Amniotic epithelial cell (primary cell): ENCODE results near the gene RTN4R.

ENCODE experiments used
- DNase-seq: peaks from one replicate; pipeline ENCODE4 v3.0.0-alpha.2; 2010; ENCODE audit warnings: low read depth

RTN4R gene

DNA sequence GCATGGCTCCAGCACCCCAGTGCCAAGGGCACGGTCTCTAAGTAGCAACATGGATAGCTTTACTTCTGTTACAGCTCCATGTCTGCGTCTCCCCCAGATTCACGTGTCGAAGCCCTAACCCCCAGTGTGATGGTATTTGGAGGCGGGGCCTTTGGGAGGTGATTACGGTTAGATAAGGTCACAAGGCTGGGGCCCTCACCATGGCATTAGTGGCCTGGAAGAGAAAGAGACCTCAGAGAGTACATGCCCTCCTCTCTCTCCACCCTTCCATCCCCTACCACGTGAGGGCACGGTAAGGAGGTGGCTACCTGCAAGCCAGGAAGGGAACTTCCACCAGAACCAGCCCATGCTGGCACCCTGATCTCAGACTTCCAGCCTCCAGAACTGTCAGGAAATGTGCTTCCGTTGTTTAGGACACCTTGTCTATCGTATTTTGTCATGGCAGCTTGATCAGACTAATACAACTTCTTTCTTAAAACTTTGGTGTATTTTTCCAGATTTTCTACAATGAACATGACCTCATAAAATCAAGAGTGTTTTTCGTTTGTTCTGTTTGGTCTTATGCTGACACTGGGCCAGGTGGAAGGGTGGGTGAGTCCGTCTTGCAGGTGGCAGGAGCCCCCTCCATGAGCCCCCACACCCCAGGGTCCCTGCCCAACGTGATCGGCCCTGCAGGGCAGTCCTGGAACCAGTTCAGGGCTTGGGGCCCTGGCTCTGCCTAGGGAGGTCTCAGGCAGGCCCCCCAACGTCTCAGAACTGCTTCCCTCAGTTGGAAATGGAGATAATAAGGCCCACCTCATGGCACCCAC is 10.7 kb downstream of the RTN4R start:
- DNase-seq = no peak

DNA sequence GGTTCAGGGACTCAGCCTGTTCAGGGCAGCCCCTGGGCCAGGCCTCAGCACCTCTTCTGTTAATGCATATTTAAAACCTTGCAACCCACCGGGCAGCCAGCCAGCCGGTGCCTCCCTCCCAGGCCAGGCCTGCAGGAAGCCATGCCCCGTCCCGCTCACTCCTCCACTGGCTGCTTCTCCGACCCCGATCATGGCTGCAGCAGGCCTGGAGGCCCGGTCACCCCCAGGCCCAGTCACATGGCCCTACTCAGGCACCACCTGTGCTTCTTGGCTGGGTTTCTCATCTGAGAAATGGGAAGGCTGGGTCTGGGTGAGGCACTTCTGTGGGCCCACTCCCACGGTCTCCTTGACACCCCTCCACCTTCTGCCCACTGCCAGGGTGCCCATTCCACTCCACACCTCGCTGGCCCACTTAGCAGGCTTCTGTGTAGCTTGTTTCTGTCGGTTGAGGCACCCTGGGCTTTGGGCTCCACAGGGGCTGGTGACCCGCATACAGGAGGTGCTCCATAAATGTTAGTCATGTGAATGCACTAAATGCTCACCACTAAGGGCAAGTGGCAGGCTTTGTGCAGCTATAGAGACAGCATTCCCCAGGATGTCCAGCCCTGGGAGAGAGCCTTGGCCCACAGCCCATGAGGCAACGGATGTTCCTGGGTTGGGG is 11.4 kb downstream of the RTN4R start:
- no peak for DNase-seq

DNA sequence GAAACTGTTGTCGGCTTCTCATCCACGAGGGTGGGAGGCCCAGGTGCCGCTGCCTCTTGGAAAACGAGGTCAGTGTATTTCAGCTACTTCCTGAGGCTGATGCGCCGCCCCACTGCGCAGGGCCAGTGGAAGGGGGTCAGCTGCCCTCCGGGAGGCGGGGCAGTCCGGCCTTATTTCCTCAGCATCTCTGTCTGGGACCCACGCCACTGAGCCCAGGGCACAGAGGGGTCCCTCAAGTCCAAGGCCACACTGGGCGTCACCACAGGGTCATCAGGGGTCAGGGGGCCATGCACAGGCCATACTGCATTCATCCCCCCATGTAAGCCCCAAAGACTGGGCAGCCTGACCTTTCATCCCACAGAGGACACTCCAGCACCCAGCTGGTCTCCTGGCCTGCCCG is 12.1 kb downstream of the RTN4R start:
- no peak for DNase-seq

DNA sequence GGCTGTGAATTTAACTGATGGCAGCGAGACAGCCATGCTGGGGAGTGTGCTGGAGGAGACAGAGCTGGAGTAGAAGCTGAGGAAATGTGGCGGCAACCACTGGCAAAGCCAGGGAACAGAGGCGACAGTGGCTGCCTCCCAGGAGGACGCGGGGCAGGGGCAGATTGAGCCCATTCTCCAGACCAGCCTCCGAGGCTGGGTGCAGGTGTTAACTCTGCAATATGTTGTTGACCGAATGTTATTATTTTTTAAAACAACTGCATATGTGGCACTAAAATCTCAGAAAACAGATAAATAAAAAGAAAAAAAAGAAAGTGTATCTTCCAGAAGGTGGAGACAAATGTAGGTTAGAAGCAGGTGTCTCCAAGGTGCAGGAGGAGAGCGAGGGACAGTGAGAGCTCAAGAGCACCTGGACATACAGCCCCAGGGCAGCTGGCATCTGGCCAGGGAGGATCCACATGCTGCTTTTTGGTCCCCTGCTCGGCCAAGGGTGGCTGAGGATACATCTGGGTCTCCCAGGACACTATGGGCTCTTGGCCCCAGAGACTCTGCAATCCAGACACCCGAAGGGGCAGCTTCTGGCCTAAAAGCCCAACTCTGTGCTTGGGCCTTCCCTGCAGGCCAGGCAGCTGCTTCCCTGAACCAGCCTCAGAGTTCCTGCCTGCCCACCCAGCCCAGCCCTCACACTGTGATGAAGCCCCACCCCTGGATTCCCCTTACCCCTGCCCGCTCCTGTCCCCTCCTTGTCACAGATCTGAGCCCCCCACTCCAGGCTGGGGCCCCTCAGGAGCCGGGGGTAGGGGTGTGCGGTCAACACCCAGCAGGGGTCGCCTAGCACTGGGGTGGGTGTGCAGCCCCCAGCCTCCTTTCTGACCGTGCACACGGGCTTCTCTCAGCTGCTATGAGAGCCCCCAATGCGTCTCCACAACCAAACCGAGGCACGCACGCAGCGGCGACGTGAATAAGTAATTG is 12.9 kb downstream of the RTN4R start:
- no peak for DNase-seq

DNA sequence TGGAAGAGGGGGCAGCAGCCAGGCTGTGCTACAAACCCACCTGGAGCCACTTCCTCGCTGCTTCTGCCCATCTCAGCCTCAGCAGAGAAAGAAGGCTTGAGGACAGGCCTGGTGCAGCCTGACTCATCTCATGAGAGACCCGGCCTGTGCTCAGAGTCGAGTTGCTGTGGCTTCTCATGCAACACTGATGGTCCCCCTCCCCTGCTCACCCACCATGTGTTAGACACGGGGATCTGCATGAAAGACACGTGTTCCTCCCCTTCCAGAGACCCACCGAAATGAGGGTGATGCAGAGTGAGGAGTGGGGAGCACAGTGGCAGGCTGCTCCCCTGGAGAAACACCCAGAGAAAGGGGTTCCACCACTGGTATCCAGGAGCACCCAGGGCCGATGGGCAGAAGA is 15.0 kb downstream of the RTN4R start:
- no peak for DNase-seq

DNA sequence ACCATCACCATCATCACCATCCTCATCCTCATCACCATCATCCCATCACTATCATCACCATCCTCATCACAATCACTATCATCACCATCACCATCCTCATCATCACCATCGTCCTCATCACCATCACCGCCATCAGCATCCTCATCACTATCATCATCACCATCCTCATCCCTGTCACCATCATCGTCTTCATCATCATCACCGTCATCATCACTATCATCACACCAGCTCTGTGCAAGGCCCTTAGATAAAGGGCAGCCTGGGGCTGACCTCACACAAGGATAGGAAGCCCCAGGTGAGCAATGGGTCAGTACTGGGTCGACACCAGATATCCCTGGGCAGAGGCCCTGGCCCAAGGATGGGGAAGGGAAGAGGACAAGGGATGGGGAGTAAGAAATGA is 16.1 kb downstream of the RTN4R start:
- DNase-seq = no peak

DNA sequence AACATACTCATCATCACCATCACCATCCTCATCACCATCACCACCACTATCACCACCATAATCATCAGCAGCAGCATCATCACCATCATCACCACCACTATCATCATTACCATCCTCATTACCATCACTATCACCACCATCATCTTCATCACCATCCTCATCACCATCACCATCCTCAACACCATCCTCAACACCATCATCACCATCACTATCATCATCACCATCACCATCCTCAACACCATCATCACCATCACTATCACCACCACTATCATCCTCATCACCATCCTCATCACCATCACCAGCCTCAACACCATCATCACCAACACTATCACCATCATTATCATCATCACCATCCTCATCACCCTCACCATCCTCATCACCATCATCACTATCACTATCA is 16.6 kb downstream of the RTN4R start:
- DNase-seq = no peak

DNA sequence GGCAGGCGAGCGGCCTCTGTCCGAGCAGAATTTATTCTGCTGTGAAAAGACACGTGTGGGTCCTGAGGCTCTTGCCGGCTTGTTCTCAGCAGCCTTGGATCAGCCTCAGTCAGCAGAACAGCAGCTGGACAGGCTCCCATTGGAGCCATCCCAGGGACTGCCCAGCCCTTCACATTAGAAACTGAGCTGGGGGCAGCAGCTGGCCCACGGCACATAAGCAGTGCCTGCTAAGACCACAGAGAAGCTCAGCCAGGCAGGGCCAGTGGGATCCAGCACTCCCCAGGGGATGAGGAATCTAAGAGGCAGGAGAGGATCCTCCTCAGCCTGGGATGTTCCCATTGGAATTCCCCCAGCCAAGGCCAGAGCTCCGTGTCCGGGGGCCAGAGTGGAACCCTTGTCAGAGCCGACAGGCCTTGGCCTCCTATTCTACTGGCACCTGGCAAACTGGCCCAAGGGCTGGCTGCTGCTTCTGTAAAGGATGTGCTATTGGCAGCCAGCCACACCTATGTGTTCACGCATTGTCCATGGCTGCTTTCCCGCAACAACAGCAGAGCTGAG is 18.2 kb downstream of the RTN4R start:
- peak; percentile 8 for DNase-seq

DNA sequence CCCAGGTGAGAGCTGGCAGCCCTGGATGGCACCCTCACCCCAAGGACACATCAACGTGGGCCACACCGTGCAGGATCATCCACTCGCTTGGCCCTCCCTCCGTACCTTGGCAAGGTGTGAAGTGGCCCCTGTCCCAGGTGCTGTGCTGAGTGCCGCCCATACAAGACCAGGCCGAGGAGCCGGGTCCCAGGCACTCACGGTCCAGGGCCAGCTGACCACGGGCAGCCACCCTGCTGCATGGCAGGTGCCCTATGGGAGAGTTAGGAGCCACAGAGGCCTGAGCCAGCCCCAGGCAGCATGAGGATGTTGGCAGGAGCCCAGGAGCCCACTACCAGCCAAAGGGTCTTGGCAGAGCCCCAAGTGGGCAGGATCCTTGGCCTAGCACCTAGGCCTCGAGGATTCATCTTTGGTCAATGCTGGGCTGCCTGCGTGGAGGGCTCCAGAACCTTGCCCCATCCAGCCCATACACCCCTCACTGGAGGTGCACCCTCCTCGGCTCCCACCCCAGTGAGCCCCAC is 19.6 kb downstream of the RTN4R start:
- DNase-seq = no peak

DNA sequence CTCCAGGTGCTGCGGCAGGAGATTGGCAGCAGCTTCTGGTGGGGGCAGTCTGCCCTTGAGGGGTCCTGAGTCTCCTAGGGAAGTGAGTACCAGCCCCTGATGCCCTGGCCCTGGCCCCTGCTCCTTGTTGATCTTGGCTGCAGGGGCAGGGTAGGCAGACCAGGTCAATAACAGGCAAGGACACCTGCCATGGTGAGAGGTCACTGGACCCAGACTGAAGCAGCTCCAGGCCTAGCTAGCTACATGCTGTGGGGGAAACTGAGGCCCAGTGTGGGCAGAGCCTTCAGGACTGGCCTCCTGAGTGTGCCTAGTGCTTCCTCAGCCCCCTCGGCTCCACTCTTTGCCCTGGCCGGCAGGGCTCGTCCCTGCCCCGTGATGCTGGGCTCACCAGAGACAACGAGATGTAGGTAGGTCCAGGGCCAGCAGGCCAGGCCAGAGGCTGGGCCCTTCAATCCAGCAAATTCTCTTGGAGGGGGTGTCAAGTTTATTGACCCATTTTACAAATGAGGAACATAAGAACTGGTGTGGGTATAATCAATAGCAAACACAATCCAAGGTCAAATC is 20.4 kb downstream of the RTN4R start:
- DNase-seq = no peak

DNA sequence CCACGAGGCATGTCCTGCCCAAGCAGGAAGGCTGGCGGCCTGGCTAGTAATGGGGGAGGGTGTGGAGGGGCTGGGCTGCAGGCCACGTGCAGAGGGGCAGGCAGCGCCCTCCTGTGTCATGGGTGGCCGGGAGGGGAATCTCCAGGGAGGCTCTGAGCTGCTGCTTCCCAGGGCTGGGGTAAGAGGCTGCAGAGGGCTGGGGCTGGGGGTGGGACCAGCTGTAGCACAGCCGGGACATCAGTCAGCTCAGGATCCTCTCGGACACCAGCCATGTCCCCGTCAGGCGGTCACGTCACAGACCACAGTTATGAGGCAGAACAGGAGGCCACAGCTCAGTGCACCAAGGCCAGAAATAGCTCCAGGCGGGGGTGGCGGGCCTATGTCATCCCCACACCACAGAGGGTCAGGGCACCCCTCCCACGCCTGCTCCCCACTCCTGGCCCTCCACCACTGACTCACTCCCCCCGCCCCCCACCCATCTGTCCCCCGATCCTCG is 21.1 kb downstream of the RTN4R start:
- peak; percentile 6 for DNase-seq

DNA sequence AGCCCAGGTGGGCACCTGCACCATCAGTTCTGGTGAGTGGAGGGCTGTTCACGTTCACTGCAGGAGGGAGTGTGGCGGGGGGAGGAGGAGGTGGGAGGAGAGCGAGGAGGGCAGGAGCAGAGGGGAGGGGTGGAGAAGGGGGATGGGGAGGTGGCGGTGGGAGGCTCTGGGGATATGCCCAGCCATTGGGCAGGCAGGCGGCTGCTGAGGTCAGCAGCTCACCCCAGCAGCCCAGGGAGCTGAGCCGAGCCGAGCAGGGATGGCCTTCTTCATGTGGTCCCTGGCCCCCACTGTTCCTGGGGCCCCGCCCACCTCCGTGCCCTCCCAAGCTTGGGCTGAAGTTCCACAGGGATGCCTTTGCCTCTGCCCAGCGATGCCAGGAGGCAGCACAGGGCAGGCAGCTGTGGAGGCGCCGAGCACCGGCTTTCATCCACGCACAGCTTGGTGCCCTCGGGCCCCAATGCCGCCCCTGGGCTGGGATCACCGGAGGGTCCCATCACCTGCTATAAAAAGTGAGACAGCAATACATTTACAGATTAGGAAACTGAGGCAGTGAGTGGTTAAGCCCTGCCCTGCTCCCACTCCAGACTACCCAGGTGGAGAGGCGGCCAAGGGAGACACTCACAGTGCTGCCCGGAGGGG is 21.6 kb downstream of the RTN4R start:
- DNase-seq = no peak

DNA sequence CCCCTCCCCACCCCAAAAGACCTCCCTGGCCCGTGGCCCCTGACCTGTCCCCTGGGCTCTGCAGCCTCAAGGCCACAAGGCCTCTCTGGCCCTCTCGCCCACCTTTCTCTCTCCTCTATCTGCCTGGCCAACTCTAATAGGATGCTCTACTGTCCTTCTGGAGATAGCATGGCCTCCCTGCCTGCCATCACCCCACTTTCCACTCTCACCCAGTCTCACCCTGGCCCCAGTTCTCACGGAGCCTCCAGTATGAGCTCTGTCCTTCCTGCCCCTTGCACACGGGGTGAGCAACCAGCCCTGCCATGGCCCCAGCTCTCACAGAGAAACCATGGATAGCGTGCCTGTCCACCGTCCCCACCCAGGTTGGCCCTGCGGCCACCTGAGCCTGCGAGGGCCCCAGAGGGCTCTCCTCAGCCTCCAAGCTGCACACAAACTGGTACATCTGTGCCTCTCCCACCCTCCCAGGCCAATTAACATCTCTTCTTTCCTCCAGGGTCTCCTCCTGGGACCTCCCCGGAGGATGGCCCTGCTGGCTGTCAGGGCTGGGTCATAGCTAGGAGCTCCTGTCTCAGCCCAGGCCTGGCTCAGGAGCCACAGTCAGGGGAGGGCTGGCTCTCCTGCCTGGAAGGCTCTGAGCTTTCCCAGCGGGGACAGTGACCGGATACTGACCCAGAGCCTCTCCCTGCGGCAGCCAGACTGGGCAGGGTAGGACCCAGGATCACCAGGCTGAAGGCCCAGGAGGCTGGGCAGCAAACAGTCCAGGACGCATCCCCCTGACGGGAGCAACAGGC is 22.3 kb downstream of the RTN4R start:
- DNase-seq = no peak

DNA sequence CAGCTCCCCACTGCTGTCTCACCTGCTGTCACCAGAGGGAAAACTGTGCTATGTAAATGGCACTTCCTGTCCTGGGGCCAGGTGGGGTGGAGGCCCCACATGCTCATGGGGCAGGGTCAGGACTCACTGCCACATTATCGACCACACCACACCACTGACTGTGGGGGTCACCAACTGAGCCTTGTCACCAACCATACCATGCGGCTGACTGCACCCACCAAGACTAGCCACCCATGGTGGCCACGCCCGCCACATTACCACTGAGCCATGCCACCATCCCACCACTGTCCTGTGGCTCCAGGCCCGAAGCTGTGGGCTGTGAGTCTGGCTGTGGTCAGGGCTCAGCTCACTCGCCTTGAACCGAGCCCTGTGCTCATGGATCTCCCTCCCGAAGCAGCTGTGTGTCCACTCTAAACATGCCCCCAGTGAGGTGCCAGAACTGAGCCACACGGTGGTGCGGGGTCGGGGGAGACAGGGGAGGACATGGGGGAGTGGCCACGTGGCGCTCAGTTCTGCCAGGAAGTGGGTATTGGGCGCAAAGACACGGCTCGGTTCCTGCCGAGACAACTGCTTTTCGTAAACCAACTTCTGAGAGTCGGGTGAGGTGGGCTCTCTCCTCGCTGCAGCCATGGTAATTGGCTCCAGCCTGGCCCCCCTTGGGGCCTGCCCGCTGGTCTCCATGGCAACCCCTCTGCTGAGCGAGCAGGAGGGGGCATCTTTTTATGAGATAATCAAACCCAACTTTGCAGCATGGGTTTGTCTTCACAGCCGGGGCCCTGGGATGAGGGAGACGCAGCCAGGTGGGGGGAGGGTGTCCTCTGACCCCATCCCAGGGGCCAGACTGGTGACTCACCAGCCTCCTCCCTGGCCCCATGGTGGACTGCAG is 23.2 kb downstream of the RTN4R start:
- no peak for DNase-seq

DNA sequence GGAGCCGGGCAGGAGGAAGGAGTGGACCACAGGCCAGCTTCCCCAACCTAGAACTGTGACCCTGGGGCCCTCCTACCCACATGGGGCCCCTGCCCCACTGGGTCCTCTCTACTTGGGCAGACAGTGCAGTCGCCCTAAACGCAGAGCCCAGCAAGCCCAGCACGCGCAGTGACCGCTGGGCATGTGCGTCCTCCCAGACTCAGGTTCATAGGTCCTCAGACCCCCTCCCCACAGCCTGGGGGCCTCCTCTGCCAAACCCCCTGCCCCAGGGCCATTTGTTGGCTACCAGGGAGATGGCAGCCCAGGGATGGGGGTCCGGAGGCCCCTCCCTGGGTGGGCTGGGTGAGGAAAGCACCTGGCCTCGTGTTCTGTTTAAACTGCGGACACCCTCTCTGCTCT is 23.9 kb downstream of the RTN4R start:
- DNase-seq = no peak

DNA sequence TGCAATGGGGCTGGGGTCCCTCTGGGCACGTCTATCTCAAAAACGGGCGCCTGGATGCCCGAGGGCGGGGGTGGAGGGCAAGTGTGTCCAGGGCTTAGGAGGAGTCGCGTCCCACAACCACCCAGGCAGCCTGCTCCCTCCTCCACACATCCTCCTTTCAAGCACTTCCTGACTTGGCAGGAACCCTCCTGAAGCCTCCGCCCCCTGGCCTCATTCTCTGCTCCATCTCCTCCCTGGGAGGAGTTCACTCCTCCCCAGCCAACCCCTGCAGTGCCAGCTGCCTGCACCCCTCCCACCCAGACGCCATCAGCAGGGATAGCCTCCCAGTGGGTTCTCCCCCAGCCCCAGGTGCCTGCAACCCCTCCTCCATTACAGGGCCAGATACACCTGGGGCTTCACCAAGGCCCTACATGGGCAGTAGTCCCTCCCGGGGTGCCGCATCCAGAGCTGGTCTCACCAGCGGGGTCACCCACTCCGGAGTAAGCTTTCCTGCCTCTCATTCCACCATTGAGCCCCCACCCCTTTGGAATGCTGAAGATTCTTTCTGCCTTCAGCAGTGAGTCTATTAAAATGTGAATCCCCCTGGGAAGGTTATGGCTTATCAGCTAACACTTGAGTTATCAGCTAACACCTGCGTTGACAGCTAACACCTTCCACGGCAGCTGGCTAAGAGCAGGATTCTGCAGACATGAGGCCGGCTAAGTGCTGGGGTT is 24.4 kb downstream of the RTN4R start:
- DNase-seq = peak; percentile 84

DNA sequence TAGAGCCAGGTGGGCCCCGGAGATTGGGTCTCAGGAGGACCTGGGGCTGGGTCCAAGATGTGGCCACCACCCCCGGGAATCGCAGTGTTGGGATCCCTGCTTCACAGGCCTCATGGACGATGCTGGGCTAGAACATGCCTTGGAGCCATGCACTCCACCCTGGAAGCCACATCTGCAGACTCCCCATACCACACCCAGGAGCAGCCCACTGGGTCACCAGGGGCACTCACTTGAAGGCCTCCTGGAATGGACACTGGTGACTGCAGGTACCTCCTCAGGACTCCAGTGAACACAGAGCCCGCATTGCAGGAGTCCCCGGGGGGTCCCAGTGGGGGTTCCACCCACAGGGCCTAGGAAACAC is 25.0 kb downstream of the RTN4R start:
- DNase-seq = no peak

DNA sequence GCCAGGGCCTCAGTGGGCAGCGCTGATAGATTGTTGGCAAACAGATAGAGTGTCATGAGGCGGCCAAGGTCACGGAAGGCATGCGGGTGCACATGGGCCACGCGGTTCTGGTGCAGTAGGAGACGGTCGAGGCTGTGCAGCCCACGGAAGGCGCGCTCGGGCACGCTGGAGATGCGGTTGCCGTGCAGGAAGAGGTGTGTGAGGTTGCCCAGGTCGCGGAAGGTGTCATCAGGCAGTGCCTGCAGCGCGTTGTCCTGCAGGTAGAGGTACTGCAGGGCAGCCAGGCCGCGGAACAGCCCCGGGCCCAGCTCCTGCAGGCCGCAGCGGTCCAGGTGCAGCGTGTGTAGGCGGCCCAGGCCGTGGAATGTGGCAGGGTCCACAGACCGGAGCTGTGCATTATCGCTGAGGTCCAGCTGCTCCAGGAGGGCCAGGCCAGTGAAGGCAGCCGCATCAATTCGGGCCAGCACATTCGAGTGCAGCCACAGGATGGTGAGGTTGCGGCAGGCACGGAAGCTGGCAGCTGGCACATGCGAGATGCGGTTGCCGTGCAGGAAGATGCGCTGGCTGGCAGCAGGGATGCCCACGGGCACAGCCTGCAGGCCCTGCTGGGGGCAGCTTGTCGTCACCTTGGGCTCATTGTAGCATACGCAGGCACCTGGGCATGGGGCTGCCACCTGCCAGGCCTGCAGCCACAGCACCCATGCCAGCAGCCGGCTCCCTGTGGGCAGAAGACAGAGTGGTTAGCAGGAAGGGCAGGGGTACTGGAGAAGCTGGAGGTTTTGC is 25.5 kb downstream of the RTN4R start:
- no peak for DNase-seq
